Right ventricle myocardium inferior (tissue), 1 donor: ENCODE measurements around the gene HIRIP3. TPM values are rescaled to one million over a fixed set of nuclear protein-coding genes. Genes with fewer than 3 reads are reported as not detected.

Source experiments
- ATAC-seq: fragments of 200-7000 bp; cut with Tn5 transposase; one replicate; pipeline ENCODE4 v1.9.1; 2020; ENCODE audit warnings: mild to moderate bottlenecking, moderate library complexity
- DNase-seq: peaks from one replicate; pipeline ENCODE4 v3.0.0; 2021; ENCODE audit errors: missing footprints
- intact Hi-C: fragments of 100-400 bp; cut with DNase I; formaldehyde crosslinking; loops from one replicate; pipeline ENCODE4 v1.11.0; 2022
- total RNA-seq: library from RNA; stranded (reverse); fragmentation: NEBNext Ultra II Directional; extraction: Animal tissue kit (Norgen Biotek cat#: 25700); gene quantifications from one replicate; pipeline ENCODE4 v1.2.1, GENCODE V29; 2021
- donor health status: DM: no; HTN: yes; CAD: no; lungs with severe emphysema.

Gene HIRIP3
- total RNA-seq, 1 donor from 2014 or later, result 20.2 TPM

DNA sequence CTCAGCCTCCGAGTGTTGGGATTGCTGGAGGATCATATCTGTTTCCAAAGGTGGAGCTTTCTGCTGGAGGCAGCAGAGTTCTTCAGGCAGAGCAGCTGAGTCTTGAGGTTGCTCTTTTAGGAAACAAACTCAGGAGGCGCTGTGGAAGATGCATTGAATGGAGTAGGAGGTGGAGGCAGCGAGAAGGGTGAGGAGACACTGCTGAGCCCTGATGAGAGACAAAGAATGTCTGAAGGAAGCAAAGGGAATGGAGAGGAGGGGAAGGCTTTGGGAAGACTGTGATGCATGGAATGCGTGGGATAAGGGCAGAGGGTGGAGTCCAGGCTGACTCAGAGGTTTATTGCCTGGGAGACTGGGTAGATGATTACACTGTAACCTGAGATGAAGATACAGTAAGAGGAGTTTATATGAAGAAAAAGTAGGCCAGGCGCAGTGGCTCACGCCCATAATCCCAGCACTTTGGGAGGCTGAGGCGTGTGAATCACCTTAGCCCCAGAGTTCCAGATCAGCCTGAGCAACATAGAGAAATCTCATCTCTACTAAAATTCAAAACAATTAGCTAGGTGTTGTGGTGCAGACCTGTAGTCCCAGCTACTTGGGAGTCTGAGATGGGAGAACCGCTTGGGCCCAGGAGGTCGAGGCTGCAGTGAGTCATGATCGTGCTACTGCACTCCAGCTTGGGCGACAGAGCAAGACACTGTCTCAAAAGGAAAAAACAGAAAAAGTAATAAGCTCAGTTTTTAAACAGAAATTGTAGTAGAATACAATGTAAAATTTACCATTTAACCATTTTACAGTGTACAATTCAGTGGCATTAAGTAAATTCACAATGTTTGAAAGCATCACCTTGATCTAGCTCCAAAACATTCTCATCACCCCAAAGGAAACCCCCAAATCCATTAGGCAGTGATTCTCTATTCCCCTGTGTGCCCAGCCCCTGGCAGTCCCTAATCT lies 51.3 kb downstream of the HIRIP3 start:
- DNase-seq (no peak), ATAC-seq (peak; percentile 56)
- intact Hi-C loops, result no loop called here

Other genes with a start within 250 kb of the HIRIP3 start
- 0.73 TPM for gene C16orf54, start 249.6 kb downstream of the HIRIP3 start, total RNA-seq
- not detected for gene ZG16, start 217.4 kb downstream of the HIRIP3 start, total RNA-seq
- gene KIF22, start 204.9 kb downstream of the HIRIP3 start, total RNA-seq, result 53.3 TPM
- gene MAZ, start 189.1 kb downstream of the HIRIP3 start, total RNA-seq, result 92.0 TPM
- gene PRRT2, start 183.4 kb downstream of the HIRIP3 start, total RNA-seq, result 3.2 TPM
- gene PAGR1, start 179.5 kb downstream of the HIRIP3 start, total RNA-seq, result 15.6 TPM
- 51.5 TPM for gene MVP, start 175.2 kb downstream of the HIRIP3 start, total RNA-seq
- gene CDIPT, start 132.4 kb downstream of the HIRIP3 start, total RNA-seq, result 65.8 TPM
- gene SEZ6L2, start 96.1 kb downstream of the HIRIP3 start, total RNA-seq, result 0.43 TPM
- 0.19 TPM for gene ASPHD1, start 95.1 kb downstream of the HIRIP3 start, total RNA-seq
- gene KCTD13, start 69.4 kb downstream of the HIRIP3 start, total RNA-seq, result 8.0 TPM
- gene TMEM219, start 33.5 kb downstream of the HIRIP3 start, total RNA-seq, result 74.4 TPM
- 32.7 TPM for gene TAOK2, start 21.7 kb downstream of the HIRIP3 start, total RNA-seq
- 32.4 TPM for gene INO80E, start 624 bp upstream of the HIRIP3 start, total RNA-seq
- gene DOC2A, start 15.4 kb upstream of the HIRIP3 start, total RNA-seq, result 0.35 TPM
- not detected for gene C16orf92, start 27.6 kb upstream of the HIRIP3 start, total RNA-seq
- not detected for gene TLCD3B, start 35.7 kb upstream of the HIRIP3 start, total RNA-seq
- 4,126 TPM for gene ALDOA, start 70.1 kb upstream of the HIRIP3 start, total RNA-seq
- 37.8 TPM for gene PPP4C, start 80.4 kb upstream of the HIRIP3 start, total RNA-seq
- gene TBX6, start 96.3 kb upstream of the HIRIP3 start, total RNA-seq, result 0.51 TPM
- gene YPEL3, start 100.6 kb upstream of the HIRIP3 start, total RNA-seq, result 61.5 TPM
- 2.2 TPM for gene GDPD3, start 117.9 kb upstream of the HIRIP3 start, total RNA-seq
- 46.0 TPM for gene MAPK3, start 127.6 kb upstream of the HIRIP3 start, total RNA-seq
- gene CORO1A, start 188.0 kb upstream of the HIRIP3 start, total RNA-seq, result 15.8 TPM
- 49.7 TPM for gene BOLA2B, start 198.0 kb upstream of the HIRIP3 start, total RNA-seq
- gene SLX1A, start 198.3 kb upstream of the HIRIP3 start, total RNA-seq, result 7.4 TPM
- gene SULT1A3, start 203.6 kb upstream of the HIRIP3 start, total RNA-seq, result 10.3 TPM